ENCODE results near the gene ANTXR2.

ANTXR2 gene

DNA sequence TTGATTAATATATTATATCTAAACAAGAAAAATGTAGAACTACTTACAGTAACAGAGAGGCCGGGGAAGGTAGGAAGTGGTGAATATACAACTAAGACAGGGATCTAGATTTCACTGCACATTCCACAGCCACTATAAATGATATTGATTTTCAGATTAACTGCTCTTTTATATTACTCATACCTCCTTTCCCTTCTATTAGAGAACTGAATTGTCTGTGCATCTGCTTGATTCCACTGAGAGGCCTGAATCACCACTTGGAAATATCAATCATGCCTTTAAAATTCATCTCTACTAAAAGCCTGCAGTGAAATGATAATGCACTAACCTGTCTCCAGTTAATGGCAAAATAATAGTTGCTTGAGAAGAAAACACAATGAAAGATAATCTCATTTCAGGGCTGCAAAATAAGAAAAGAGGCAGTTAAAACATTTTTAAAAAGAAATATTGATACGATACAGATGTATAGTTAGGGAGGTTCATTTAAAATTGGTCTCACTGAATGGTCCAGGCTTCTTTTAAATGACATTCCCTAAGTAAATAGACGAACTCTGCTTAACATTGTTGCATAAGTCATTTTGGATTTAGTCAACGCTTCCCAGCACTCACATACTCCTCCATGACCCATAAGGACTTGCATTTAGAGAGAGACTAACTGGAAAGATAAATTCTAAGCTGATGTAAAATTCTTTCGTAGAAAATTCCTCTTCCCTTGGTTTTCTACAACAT lies 3.8 kb downstream of the ANTXR2 start:
- DNase-seq, result no peak

DNA sequence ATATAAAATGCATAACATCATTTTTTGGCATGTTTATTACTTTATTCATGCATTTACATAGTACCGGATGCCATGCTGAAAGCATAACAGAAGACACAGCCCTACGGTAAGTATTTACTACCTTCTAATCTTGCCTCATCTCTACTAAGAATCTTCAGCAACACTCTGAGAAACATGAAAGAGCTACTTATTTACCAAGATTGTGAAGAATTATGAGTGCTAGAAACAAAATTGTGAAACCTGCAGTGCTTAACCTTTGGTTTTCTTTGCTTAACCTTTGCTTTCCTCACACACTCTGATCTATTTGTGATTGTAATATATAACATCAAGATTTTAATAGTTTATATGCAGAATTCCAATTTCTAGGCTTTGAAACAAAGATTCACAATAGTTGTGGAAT lies 7.4 kb downstream of the ANTXR2 start:
- DNase-seq, result no peak

DNA sequence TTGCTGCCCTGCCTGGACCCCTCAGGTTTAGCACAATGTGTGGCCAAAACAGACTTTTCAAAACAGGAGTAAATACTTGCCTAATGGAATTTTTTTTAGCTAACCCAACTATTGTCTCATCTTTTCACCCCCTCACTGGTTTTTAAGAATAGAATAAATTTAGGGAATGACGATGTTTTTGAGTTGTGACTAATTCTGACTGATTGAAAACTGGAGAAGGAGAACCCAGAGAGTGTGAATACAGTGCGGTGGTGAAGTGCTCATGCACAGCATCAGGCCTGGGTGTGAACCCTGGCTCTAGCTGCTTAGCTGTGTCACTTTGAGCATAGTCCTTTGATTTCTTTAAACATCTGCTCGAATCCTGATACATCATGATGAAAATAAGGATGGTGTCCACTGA lies 10.5 kb downstream of the ANTXR2 start:
- no peak for DNase-seq

DNA sequence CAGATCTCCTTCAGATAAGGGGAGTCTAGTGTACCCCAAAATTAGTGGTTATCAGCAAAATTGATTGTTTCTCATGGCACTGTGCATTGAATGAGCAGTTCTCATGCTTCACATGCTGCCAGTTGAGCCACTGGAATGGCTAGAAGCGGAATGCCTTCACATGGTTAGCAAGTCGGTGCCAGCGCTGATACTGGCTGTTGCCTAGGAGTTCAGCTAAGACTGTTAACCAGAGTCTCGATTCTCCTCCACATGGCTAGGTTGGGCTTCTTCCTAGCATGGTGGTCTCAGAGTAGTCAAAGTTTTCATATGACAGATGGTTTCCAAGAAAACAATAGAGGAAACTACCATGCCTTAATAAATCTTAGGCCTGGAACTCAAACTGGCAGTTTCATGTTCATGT lies 12.2 kb downstream of the ANTXR2 start:
- no peak for DNase-seq

DNA sequence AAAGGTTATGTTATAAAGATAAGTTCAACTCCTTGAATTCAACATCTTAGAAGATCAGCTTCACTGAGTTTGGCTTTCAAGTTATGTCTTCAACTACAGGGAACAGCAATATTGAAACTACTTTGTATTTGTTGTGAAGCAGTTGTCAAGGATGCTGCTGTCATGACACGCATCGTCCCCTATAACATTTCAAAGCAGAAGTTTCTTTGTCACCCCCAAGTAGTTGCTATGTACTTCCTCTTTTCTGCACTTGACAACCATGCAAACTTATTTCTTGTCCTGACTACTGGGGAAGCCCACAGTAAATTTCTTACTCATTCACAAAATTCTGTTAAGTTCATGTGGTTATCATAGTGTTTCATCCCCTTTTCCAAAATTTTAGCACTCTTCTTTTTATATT lies 14.3 kb downstream of the ANTXR2 start:
- DNase-seq, result no peak

DNA sequence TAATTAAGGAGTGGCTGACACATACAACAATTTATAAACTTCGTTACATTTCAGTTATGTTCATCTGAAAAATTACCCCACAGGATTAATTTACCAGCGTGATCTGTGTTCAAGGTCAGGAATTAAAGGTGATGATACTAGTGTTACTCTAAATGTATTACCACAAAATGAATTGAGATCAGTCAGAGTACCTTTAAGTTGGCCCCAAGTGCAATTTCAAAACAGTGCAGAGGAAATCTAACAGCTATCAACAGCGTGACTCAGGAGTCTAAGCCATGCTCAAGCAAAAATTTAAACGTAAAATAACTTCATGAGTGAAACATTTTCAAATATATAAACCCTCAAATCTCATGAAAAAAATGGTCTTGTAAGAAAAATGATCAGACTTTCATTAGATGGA lies 18.7 kb downstream of the ANTXR2 start:
- no peak for DNase-seq

DNA sequence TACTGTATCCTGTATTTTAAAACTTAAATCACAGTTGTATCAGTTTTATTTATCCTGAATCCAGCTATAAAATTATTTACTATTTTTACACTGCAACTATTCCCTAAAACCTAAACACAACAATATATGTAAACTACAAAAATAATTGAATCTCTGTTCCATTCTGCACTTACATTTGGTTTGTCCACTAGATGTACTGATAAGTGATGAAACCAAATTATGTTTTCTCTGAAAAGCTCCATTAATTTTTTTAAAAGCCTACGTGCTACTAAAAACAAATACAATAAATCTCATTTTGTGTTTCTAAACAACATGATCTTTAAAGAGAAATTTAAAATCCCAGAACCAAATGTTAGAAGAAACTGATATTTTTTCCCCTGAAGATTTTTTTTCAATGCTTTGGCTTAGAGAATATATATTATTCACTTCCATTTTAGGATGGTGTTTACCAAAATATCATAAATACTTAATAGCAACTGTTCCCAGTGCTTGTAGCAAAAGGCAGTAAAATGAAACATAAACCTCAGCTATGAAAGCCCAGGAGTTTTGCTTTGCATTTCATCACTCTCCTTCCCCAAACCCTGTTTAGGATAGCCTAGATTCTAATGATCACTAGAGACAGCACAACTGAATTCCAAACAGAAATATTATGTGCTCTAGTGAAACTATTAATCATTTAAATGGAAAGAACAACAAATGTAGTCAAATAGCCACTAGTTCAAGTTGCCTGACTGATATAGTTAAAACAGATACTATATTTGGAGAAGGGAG lies 19.7 kb downstream of the ANTXR2 start:
- DNase-seq, result no peak

DNA sequence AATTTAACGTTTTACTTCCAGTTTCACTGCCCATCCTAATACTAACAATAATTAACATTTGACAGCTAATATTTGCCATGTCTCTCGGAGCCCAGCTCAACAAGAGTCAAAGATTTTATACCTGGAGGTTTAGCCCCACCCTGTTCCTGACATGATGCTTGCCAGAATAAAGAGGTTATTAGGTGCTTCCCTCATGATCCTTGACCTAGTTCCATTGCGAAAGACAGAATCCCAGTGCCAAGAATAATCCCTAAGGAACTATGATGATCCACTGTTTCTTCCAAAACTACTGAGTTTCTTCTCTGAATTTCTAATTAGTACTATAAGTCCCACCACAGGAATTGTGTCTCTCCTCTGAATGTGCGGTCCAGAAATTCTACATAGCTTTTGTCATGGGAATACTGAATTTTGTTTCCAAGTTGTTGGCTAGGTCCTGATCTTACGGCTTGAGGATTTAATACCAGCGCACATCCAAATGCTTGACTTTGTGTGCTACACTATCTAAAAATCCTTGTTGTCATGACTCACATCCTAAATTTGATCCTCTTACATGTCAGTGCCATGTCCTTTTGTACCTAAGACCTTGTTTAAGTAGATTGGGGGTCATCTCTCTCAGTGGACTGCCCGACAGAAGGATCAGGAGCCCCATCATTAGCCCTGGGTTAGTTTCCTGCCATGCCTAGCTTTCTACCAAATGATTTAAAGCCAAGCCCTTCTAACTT lies 23.1 kb downstream of the ANTXR2 start:
- no peak for DNase-seq

DNA sequence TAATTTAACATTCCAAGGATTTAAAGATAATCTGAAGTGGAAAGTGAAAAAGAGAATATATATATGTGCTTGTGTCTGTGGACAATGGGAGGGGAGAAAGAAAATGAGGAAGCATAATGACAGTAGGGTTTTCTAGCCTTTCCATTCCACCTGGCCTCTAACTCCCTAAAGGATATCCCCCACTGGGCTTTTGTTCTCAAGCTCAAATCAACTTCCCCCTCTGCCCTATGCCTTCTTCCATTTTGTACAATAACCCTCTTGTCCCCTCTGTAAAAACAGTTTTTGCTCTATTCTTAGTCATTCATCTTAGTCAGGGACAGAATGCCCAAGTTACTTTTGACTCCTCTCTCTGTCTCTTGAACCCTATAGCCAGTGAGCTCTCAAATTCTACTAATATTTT lies 23.6 kb downstream of the ANTXR2 start:
- no peak for DNase-seq

DNA sequence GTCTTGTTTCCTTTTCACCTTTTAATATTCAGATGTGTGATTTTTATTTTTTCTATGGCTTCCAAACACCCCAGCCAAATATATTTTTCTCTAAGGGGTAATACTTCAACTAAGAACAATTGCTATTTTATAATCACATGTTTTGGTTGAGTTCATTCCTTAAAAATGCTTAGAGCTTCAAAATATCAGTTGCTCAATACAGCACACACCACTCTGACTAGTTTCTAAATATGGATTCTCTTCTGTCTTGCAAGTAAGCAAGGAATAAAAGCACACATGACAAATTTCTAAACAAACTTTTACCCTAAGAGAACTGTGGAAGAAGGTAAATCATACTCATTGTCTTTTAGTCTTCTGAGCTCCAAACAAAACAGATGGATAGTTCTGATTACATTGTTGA lies 27.2 kb downstream of the ANTXR2 start:
- no peak for DNase-seq

DNA sequence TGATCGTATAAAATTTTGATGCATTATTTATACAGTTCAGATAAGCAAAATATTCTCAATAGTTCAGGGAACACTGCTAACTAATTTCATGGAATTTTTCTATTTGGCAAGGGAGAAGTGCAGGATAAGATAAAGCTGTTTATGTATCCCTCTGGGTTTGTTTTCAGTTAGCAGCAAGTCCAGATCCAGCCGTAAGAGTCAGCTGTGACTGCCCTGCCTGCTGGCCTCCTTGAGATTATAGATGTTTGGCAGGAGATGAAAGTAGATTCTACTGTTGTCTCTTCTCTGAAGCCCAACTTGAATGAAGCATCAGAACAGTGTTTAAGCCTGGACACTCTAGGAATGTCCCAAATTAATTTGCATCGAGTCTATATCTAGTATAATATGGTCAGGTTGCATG lies 29.5 kb downstream of the ANTXR2 start:
- no peak for DNase-seq

DNA sequence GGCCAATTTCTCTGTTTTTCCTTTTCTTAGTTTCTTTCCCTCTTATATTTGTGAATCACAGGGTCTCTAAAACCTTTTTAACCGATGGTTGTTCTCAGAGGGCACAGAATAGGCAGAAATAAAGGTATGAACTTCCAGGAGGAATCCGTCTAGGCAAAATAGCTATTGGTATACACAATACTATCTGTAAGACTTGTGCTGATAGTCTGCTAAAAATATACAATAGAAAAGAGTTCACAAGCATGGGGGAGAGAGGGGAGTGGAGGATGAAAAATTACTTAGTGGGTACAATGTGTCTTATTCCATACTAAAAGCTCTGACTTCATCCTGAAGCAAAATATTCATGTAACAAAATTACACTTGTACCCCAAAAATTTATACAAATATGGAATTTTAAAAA lies 30.2 kb downstream of the ANTXR2 start:
- no peak for DNase-seq

DNA sequence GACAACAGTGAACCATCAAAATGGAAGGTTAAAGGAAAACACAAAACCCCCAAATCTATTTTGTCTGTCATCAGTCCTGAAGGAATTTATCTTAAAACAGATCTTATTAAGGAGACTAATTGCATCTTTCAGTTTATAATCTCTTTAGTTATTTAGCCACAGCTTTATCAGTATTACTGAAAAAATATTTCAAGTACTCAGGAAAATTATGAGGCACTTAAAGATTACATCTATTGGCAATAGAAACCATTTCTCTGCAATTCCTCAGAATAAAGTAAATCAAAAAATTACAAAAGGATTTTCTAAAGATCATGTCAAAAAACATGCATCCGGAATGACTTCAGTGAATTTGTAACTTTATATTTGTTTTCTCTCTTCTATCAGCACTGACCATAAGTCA lies 35.2 kb downstream of the ANTXR2 start:
- no peak for DNase-seq

DNA sequence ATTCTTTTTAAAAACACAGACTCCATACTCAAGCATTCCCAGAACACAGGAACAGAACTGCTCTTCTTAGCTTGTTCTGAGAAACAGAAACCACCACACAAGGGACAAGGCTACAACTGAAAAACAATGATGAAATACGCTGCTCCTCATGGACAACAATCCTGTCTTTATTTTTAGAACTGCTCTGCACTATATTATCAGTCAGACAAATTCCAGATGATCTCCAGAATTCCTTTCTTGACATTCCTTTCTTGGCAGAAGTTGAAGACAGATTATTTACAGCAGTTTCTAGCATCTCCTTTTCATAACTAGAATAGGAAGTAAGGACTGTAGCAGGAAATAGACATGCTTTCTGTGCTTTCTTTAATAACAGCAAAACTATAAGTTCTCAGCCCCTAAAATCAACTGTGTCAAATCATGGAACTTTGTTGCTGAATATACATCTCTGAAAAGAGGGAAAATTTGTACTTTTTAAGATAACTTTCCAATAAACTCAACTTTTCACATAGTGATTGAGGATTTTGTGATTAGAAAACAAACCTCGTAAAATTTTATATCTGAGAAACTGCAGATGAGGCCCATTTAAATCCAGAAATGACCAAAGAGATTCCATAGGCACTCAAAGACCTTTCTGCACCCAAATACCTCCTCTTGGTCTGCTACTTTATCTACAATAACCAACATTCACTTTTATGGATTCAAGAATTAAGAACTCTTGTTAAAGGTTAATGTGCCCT lies 35.9 kb downstream of the ANTXR2 start:
- DNase-seq, result no peak

DNA sequence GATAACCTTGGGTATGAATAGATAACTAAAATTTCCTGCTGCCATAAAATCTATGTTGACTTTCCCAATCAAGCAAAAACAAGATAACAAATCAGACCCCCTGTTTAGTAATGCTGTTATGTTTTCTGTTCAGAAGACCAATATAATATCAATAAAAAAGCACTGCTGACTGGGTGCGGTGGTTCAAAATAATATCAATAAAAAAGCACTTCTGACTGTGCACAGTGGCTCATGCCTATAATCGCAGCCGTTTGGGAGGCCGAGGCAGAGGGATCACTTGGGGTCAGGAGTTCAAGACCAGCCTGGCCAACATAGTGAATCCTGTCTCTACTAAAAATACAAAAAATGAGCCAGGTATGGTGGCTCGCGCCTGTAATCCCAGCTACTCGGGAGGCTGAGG lies 36.7 kb downstream of the ANTXR2 start:
- DNase-seq, result no peak

DNA sequence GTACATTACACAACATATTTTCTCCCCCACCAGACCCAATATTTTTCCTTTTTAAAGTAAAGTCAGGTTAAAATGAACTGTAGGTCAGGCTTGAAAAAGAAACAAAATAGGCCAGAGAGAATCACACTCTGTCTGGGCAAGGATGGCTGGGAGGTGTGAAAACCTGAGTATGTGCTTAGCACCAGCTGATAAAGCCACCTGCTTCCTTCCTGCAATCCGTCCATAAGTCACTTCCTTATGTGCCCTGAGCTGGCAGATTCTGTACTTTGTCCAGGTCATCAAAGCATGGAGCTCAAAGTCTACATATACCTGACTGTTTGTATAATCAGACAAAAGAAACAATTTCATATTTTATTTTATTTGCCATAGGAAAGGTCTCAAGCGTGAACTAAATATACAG lies 37.7 kb downstream of the ANTXR2 start:
- no peak for DNase-seq

DNA sequence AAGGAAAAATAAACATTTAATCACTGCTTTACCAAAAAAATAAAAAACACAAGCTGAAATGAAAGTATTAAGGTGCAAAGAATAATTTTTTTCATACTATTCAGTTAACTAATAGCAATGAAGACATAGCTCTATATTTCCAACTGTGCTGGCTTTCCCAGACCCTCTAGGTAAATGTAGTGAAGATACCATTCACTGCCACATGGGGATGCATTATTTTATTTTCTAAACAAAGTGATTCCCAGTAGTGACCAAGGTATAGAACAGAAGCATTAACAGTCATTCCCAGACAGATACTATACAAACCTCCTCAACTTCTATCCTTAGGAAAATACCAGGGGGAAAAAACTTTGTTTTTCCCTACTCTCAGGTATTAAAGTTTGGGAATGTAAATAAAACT lies 39.4 kb downstream of the ANTXR2 start:
- no peak for DNase-seq

DNA sequence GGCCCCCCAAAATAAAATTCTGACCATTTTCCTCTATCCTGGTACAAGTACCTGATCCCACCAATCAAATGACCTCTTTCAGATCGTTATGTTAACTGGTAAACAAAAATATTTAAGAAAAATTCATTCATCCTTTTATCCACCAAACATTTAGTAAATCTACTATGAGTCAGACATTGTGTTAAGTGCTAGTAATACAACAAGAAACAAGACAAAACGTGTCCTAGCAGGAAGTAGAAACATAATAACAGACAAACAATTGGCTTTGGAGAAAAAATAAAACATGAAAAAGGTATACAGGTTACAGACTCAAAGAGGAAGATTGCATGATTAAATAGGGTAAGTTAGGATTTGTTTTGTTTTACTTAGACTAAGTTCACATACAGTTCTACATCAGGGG lies 43.7 kb downstream of the ANTXR2 start:
- DNase-seq, result no peak

DNA sequence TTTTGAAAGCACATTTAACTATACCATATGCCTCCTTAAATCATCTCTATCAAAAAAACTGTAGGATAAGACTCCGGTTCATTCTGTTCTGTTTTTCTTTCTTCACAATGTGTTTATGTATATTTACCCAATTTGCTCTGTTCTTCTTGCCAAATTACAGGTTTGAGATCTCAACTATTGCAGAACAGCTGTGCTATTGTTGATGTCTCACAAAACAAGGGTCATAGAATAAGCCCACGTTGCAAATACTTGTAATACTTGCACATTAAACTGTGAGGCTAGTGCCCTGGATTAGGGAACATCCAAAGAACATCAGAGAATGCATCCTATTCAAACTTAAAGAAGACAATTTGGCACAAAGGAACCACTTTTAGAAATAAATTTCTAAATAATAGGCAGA lies 45.4 kb downstream of the ANTXR2 start:
- no peak for DNase-seq

DNA sequence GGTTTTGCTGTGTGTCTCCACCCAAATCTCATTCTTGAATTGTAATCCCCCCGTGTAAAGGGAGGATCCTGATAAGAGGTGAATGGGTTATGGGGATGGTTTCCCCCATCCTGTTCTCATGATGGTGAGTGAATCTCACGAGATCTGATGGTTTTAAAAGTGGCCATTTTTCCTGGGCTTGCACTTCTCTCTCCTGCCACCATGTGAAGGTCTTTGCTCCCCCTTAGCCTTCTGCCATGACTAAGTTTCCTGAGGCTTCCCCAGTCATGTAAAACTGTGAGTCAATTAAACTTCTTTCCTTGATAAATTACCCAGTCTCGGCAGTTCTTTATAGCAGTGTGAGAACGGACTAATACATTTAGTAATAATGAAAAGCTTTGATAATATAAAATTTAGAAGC lies 46.9 kb downstream of the ANTXR2 start:
- DNase-seq, result no peak

DNA sequence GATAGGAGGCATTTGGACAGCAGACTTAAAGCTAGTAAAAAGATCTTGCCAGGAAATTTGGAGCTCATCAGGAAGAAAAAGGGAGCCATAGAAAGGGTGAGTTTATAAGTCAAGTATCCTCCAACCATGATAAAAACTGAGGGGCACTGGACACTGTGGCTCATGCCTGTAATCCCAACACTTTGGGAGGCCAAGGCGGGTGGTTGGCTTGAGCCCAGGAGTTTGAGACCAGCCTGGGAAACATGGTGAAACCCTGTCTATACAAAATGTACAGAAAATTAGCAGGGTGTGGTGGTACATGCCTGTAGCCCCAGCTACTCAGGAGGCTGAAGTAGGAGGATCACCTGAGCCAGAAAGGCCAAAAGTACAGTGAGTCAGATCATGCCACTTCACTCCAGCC lies 48.7 kb downstream of the ANTXR2 start:
- DNase-seq, result no peak

DNA sequence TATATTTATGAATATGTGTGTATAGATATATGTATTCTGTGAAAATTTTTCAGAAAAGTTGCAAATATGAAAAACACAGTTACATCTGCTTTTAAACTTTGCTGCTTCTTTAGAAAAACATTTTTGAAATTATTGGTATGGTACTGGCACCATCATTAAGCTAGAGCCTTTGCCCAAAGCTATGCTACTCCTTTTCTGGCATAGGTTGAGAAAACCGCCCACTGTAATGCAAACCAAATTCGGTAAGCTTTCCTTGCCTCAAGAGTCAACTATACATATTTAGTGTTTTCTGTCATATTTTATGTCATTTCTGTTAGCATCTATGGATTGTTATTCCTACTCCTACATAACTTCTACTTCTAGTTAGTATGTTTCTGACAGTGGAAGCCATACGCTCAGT lies 50.7 kb downstream of the ANTXR2 start:
- DNase-seq, result no peak

Measured in C1 segment of cervical spinal cord (tissue), 14 donors.